Medulla oblongata (tissue), 1 donor: ENCODE results near the gene USP13.
A peak's percentile ranks its signal among the peaks of the same experiment; 100 is the strongest.
"Not testable (repeated sequence)": the region's sequence is repeated elsewhere in the genome, so short reads cannot be mapped to it uniquely, and the experiment has no call there.

Experiments used
- DNase-seq: peaks from one replicate; pipeline ENCODE4 v3.0.0-alpha.2; 2015; ENCODE audit errors: extremely low spot score

Gene USP13

GRCh38 chr3:179734497-179735281, 81.8 kb downstream of the USP13 start:
- DNase-seq: no peak

GRCh38 chr3:179735321-179735720, 82.5 kb downstream of the USP13 start:
- DNase-seq: no peak

GRCh38 chr3:179738998-179739397, 86.2 kb downstream of the USP13 start:
- DNase-seq: no peak

GRCh38 chr3:179739816-179740594, 87.2 kb downstream of the USP13 start:
- DNase-seq: no peak

GRCh38 chr3:179743913-179744312, 91.1 kb downstream of the USP13 start:
- DNase-seq: no peak

- DNase-seq: no peak
Observed at GRCh38 chr3:179744667-179745066, 91.8 kb downstream of the USP13 start.

- no peak for DNase-seq
Observed at GRCh38 chr3:179745079-179745478, 92.2 kb downstream of the USP13 start.

GRCh38 chr3:179745716-179746115, 92.9 kb downstream of the USP13 start:
- DNase-seq: no peak

- DNase-seq: peak; percentile 38
Observed at GRCh38 chr3:179750720-179751328, 98.0 kb downstream of the USP13 start.

- no peak for DNase-seq
Observed at GRCh38 chr3:179760944-179761343, 108.1 kb downstream of the USP13 start.

GRCh38 chr3:179765396-179765795, 112.6 kb downstream of the USP13 start:
- DNase-seq: no peak

GRCh38 chr3:179766416-179767133, 113.7 kb downstream of the USP13 start:
- DNase-seq: no peak

- DNase-seq: peak; percentile 78
Observed at GRCh38 chr3:179768080-179768479, 115.2 kb downstream of the USP13 start.

- no peak for DNase-seq
Observed at GRCh38 chr3:179769411-179770247, 116.8 kb downstream of the USP13 start.

- no peak for DNase-seq
Observed at GRCh38 chr3:179771797-179772196, 119.0 kb downstream of the USP13 start.

- no peak for DNase-seq
Observed at GRCh38 chr3:179772297-179772696, 119.5 kb downstream of the USP13 start.

GRCh38 chr3:179775416-179776122, 122.7 kb downstream of the USP13 start:
- DNase-seq: no peak

- DNase-seq: not testable (repeated sequence)
Observed at GRCh38 chr3:179782841-179783240, 130.0 kb downstream of the USP13 start.

GRCh38 chr3:179788996-179789395, 136.2 kb downstream of the USP13 start:
- DNase-seq: no peak

- DNase-seq: no peak
Observed at GRCh38 chr3:179791793-179792192, 139.0 kb downstream of the USP13 start.
